Kidney (tissue), 14 donors: Measurements from ENCODE around the gene CACNB2. TPM values are rescaled to one million over a fixed set of nuclear protein-coding genes. Genes with fewer than 3 reads are reported as not detected.

Experiments
- DNase-seq, 5 donors: peaks; one replicate each; pipeline ENCODE4 v3.0.0-alpha.2; 2013 to 2020
- FAIRE-seq: peaks from 2 replicates; lab custom pipeline; 2012; peaks lifted over from hg19 to GRCh38; lab: Jason Lieb, UNC
- H3K27ac ChIP-seq, 2 donors: one replicate each; pipeline ENCODE4 v1.7.0; 2013; ENCODE audit warnings: low read depth in 2 of 2, low read length in 2 of 2, inconsistent platforms in 1 of 2
- H3K27me3 ChIP-seq: one replicate; pipeline ENCODE4 v1.7.1; 2013; ENCODE audit warnings: low read length, inconsistent platforms; ENCODE audit not compliant: control insufficient read depth, insufficient read depth
- H3K36me3 ChIP-seq, 3 donors: one replicate each; pipeline versions ENCODE4 v1.7.0 to v1.7.1; 2013; ENCODE audit warnings: low read length in 3 of 3, control low read depth in 1 of 3, inconsistent platforms in 1 of 3; ENCODE audit not compliant: insufficient read depth in 3 of 3, control insufficient read depth in 2 of 3
- H3K4me1 ChIP-seq, 3 donors: one replicate each; pipeline versions ENCODE4 v1.7.0 to v1.7.1; 2013; ENCODE audit warnings: low read length in 3 of 3, inconsistent platforms in 1 of 3, low read depth in 1 of 3; ENCODE audit not compliant: control insufficient read depth in 2 of 3, insufficient read depth in 2 of 3
- H3K4me3 ChIP-seq, 3 donors: one replicate each; pipeline versions ENCODE4 v1.7.0 to v1.8.1; 2013; ENCODE audit warnings: low read length in 3 of 3, control low read depth in 1 of 3, inconsistent platforms in 1 of 3
- H3K9ac ChIP-seq, 3 donors: one replicate each; pipeline versions ENCODE4 v1.7.0 to v1.7.1; 2013; ENCODE audit warnings: low read length in 3 of 3, control low read depth in 1 of 3, inconsistent platforms in 1 of 3
- H3K9me3 ChIP-seq, 3 donors: one replicate each; pipeline versions ENCODE4 v1.7.0 to v1.7.1; 2013; ENCODE audit warnings: low read length in 3 of 3, control low read depth in 1 of 3, inconsistent platforms in 1 of 3; ENCODE audit not compliant: control insufficient read depth in 2 of 3, insufficient read depth in 1 of 3
- intact Hi-C: fragments of 100-400 bp; cut with DNase I; formaldehyde crosslinking; loops from one replicate; pipeline ENCODE4 v1.11.1; 2022
- polyA plus RNA-seq: library from polyadenylated mRNA; stranded (reverse); fragments of 350-450 nt; fragmentation: Illumina TruSeq; extraction: RNeasy Lipid Tissue Mini Kit (QIAGEN cat#74804); gene quantifications from one replicate; pipeline ENCODE4 v1.2.3, GENCODE V29; 2014; ENCODE audit warnings: low read depth, low replicate concordance; ENCODE audit not compliant: insufficient read depth
- total RNA-seq: library from RNA; stranded (reverse); fragmentation: NEBNext Ultra II Directional; extraction: Animal tissue kit (Norgen Biotek cat#: 25700); gene quantifications from one replicate; pipeline ENCODE4 v1.2.1, GENCODE V29; 2021
- TF ChIP-seq, protein P1 (sequence below): IDR thresholded peaks from 3 replicates; pipeline ENCODE4 v1.5.1; 2012; ENCODE audit warnings: mild to moderate bottlenecking, moderate library complexity, borderline replicate concordance; ENCODE audit not compliant: insufficient read depth; ENCODE audit errors: extremely low read depth
- donor health status: control.
- donor health status: control.
- donor health status: control.
- donor health status: control.
- donor health status: control.
- donor health status: DM: yes; HTN: yes; CAD: no.
- donor health status: Normal renal cell carcinoma (clear cell type).

The CACNB2 gene
- total and polyA plus RNA-seq, 2 donors from 2014 or later = 2.8 TPM

DNA sequence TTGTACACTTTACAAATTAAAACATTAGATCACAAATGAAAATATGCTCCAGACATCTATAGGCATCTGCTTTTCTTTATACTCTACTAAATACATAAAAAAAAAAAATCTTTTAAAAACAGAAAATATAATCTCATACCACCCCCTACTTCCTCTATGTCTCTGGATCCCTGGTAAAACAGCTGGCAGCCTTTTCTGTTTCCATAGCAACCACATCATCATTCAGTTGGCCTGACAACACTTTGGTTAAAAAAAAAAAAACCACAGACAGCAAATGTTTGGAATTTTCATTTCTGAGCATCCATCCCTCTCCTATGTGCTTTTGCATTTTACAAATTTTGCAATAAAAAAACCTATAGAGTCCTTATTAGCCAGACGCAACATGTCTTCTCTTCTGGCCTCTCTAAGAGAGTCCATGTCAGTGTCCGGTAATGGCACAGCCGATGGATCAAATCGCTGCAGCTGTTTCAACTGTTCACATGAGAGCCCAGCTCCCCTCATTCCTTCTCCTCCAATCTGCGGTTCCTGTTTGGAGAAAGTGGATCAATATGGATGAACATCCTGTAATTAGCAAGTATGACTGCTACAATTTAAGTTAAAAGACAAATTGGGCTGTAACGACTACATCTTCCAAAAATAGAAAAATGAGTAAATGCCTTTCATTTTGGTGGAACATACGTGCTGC, 405.5 kb downstream of the CACNB2 start:
- Histone ChIP-seq H3K9ac (no peak overlapping the region), H3K27me3 (no peaks in the 10 kb centered on the region), H3K9me3 (no peaks in the 10 kb centered on the region), H3K4me3 (no peak overlapping the region), H3K27ac (no peak overlapping the region), H3K36me3 (peaks cover 0 to 3% (median 0%) of the 10 kb centered on the region in 3 donors), H3K4me1 (no peaks in the 10 kb centered on the region)
- peak in 1 of 5 donors; percentile 11 for DNase-seq
- FAIRE-seq = no peak
- intact Hi-C loops = no loop called here
- TF ChIP-seq, protein P1, sequence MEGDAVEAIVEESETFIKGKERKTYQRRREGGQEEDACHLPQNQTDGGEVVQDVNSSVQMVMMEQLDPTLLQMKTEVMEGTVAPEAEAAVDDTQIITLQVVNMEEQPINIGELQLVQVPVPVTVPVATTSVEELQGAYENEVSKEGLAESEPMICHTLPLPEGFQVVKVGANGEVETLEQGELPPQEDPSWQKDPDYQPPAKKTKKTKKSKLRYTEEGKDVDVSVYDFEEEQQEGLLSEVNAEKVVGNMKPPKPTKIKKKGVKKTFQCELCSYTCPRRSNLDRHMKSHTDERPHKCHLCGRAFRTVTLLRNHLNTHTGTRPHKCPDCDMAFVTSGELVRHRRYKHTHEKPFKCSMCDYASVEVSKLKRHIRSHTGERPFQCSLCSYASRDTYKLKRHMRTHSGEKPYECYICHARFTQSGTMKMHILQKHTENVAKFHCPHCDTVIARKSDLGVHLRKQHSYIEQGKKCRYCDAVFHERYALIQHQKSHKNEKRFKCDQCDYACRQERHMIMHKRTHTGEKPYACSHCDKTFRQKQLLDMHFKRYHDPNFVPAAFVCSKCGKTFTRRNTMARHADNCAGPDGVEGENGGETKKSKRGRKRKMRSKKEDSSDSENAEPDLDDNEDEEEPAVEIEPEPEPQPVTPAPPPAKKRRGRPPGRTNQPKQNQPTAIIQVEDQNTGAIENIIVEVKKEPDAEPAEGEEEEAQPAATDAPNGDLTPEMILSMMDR = no peak

DNA sequence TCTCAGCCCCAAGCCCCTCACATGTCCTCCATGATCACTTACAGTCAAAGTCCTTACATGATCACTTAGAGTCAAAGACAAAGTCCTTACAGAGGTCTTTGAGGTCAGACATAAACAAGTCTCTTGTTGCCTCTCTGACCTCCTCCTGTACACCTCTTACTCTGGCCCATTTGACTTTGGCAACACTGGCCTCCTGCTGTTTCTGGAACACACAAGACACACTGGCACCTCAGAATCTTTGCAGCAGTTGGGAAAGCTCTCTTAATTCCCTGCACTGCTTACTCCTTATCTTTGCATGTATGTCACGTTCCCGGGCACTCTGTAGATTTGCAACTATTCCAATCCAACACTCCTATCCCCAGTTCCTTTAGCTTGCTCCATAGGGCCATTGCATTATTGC, 408.9 kb downstream of the CACNB2 start:
- no peaks in the 10 kb centered on the region for H3K27me3 ChIP-seq
- no peak overlapping the region for H3K4me3 ChIP-seq
- no peak overlapping the region for H3K9ac ChIP-seq
- DNase-seq (no peak), FAIRE-seq (no peak)
- no peaks in the 10 kb centered on the region for H3K9me3 ChIP-seq
- no peak overlapping the region for H3K27ac ChIP-seq
- no peaks in the 10 kb centered on the region for H3K4me1 ChIP-seq
- intact Hi-C loops = no loop called here
- peaks cover 0 to 3% (median 0%) of the 10 kb centered on the region in 3 donors for H3K36me3 ChIP-seq
- TF ChIP-seq, protein P1 = no peak

DNA sequence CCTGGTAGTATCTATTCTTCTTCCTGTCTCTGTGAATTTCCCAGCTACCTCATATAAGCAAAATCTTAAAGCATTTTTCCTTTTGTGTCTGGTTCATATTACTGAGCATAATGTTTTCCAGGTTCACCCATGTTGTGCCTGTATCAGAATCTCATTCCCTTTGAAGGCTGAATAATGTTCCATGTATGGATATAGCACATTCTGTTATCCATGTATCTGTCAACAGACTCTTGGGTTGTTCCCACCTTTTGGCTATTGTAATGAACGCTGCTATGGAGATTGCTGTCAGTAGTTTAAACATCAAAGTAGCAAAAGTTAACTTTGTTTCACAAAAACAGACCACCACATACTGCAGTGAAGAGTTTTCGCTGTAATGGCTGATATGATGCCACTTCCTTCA, 411.2 kb downstream of the CACNB2 start:
- no peak overlapping the region for H3K27ac ChIP-seq
- no peak overlapping the region for H3K4me3 ChIP-seq
- H3K4me1 ChIP-seq = no peaks in the 10 kb centered on the region
- TF ChIP-seq, protein P1 = no peak
- intact Hi-C loops = no loop called here
- DNase-seq = no peak
- FAIRE-seq = no peak
- no peaks in the 10 kb centered on the region for H3K27me3 ChIP-seq
- peaks cover 2 to 7% (median 6%) of the 10 kb centered on the region in 3 donors for H3K36me3 ChIP-seq
- H3K9ac ChIP-seq = no peak overlapping the region
- H3K9me3 ChIP-seq = peaks cover 0 to 2% (median 0%) of the 10 kb centered on the region in 3 donors
